Activated CD4-positive, alpha-beta T cell treated with anti-CD3 and anti-CD28 coated beads, Interleukin-2, amount 50 U/mL, for 1 hour (primary cell): ENCODE measurements around the gene C5AR1.
"Not testable (repeated sequence)": the region's sequence is repeated elsewhere in the genome, so short reads cannot be mapped to it uniquely, and the experiment has no call there.

Source experiments
- DNase-seq: peaks from one replicate; pipeline ENCODE4 v3.0.0-alpha.2; 2020

The C5AR1 gene

DNA sequence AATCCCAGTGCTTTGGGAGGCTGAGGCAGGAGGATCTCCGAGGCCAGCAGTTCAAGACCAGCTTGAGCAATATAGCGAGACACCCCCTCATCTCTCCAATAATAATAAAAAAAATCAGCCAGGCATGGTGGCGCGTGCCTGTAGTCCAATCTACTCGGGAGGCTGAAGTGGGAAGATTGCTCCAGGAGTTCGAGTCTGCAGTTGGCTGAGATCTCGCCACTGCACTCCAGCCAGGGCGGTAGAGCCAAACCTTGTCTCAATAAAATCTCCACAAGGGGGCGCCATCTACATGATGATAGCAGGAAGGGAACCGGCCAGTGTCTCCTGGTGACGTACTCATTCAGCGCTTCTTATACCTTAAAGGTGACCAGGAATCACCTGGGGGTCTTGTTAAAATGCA is 13.6 kb upstream of the C5AR1 start:
- DNase-seq = peak; percentile 71

DNA sequence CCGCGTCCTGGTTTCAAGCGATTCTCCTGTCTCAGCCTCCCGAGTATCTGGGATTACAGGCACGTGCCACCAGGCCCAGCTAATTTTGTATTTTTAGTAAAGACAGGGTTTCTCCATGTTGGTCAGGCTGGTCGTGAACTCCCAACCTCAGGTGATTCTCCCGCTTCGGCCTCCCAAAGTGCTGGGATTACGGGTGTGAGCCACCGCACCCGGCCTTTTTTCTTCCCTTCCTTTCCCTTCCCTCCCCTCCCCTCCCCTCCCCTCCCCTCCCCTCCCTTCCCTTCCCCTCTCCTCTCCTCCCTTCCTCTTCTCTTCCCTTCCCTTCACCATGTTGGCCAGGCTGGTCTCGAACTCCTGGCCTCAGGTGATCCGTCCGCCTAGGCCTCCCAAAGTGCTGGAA is 8.8 kb upstream of the C5AR1 start:
- not testable (repeated sequence) for DNase-seq

DNA sequence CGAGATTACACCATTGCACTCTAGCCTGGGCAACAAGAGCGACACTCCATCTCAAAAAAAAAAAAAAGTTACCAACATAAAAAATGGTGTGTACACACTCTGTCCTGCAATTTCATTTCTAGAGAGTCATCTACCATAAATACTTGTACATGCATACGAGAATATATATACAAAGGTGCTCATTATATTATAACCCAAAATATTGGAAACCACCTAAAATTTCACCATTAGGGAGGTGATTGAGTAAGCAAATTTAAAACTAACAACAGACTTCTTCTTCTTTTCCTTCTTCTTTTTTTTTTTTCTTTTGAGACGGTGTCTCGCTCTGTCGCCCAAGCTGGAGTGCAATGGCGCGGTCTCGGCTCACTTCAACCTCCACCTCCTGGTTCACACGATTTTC is 7.4 kb upstream of the C5AR1 start:
- DNase-seq = no peak

DNA sequence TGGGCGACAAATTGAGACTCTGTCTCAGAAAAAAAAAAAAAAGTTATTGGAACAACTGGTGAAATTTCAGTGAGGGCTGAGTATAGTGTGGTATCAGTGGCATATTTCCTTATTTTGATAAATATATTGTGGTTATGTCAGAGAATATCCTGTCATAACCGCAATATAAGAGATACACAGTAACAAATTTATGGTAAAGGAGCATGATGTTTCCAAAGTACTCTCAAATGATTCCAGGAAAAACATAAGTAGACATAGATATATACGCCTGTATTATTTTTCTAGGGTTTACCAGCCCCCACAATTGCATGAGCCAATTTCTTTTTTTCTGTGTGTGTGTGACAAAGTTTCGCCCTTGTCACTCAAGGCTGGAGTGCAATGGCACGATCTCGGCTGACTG is 5.7 kb upstream of the C5AR1 start:
- DNase-seq = no peak

DNA sequence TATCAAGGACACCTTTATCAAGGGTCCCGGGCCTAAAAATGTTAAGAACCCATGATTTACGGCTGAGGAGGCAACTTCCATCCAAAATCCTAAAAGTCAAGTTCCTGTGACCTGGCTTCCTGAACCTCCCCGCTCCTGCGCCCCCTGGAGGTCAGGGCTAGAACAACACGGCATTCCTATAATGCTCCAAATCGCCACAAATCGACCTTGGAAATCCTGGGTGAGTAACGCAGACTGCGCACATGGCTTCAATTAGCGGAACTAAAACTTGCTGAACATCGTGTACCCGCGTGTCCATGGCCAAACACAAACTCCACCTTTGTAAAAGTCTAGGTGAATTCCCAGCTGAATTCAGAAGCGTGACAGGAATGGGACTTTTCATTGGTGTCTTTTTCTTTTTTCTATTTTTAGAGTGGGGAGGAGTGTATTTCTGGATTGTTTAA is 4.3 kb upstream of the C5AR1 start:
- peak; percentile 55 for DNase-seq

DNA sequence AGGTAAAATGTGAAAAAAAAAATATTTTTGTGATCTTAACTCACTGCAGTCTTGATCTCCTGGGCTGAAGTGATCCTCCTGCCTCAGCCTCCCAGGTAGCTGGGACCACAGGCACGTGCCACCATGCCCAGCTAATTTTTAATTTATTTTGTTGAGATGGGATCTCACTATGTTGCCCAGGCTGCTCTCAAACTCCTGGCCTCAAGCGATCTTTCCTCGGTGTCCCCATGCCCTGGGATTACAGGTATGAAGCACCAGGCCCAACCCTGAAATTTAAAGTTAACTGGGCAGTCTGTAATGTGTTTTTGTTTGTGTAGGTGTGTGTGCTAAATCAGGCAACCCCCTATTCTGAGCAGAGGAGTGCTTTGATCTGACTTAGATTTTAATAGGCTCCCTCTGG is 3.4 kb upstream of the C5AR1 start:
- no peak for DNase-seq

DNA sequence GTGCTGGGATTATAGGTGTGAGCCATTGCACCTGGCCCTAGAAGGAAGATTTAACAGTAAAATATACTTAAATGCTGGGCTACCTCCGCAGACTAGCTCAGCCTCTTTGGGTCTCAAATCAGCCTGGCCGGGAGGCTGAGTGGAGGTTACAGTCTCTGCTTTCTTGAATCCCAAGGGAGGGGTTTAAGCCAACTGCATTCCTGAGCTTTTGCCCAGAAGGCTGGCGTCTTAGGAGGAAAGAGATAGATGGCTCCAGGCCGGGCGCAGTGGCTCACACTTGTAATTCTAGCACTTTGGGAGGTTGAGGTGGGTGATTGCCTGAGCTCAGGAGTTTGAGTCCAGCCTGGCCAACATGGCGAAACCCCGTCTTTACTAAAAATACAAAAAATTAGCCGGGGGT is 623 bp upstream of the C5AR1 start:
- no peak for DNase-seq

DNA sequence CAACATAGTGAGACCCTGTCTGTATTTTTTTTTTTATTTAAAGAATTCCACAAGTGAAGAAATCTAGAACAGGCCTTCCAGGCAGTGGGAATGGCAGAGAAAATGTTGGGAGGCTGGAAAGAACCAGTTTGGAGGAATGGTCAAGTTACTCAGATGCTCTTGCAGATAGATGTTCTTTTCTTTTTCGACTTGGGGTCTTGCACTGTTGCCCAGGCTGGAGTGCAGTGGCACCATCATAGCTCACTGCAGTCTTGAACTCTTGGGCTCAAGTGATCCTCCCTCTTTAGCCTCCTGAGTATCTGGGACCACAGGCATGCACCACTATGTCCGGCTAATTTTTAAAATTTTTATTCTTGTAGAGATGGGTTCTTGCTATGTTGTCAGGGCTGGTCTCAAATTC is 662 bp downstream of the C5AR1 start:
- DNase-seq = no peak

DNA sequence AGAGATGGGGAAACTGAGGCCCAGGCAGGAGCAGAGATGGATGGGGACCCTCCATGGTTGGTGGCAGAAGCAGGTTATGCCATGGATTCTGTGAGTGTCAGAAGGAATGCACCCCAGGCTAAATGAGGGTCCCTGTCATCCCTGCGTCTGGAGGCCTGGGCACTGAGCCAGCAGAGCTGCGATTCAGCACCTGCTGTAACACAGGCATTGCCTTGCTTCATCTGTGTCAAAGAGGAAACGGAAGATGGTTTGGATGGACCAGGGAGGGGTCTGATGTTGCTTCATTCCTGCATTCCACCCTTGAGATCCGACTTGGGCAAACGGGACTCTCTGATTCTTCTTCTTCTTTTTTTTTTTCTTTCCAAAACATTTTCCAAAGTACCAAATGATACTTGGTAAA is 1.2 kb downstream of the C5AR1 start:
- no peak for DNase-seq

DNA sequence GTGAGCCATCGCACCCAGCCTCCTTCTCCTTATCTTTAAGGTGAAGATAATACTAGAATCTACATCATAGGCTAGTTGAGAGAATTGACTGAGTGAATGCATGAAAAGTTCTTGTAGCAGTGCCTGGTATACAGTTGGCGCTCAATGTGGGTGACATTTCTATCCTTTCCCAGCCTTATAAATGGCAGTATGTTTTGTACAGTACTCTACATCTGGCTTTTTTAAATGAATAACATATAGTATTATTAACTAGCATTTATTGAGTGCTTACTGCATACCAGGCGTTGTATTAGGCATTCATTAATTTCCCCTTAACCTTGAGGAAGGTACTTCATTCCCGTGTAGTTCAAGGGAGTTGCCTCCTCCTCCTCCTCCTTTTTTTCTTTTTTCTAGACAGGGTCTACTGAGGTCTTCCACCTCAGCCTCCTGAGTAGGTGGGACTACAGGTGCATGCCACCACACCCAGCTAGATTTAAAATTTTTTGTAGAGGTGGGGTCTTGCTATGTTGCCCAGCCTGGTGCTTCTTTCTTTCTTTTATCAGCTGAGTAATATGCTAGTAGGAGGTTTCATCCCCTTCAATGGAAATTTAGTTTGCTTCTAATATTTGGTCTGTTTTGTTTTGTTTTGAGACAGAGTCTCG is 2.8 kb downstream of the C5AR1 start:
- DNase-seq = no peak

DNA sequence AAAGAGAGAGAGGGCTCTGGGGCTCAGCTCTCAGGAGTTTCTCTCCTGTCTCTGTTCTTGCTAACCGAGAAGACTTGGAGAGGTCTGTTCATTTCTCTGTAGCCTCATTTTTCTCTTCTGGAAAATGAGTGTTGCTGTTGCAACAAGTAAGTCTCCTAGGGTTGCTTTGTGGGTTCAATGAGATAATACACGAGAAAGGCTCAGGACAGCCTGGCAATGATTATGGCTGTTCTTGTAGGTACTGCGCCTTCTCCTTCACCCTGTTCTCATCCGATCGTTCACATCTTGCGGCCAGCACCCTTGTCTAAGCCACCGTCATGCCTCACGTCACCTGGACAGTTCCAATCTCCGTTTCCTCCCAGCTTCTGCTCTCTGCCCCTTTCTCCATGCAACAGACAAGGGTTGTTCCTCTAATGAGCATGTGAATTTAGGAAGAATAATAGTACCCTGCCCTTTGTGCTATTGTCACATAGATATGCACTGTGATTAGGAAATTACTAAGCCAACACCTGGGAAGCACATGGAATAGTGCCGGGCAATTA is 4.2 kb downstream of the C5AR1 start:
- no peak for DNase-seq

DNA sequence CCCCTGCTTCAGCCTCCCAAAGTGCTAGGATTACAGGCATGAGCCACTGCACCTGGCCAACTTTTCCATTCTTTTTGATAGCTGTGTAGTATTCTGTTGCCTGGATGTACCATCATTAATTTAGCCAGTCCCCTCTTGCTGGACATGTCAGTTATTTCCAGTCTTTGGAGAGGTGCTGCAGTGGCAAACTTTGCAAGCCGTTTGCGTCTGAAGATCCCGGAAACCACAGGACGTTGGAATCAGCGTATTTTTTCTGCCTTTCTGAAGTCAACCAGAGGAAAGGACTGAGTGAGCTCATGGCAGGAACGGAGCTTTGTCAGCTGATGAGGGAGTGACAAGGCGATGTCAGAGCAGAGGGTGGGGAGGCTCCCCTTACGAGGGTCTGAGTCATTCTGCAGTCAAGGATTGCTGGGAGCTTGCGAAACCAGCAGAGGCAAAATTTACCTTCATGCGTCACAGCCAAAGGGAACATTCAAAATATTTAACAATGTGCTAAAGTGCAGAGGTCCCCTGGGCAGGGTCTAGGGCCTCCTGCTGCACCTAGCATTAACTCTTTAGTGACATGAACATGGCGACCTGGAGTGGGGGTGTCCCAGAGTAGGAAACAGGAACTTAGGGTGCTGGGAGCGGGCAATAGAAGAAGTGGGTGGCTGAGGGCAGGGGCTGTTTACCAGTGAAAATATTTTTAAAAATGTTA is 5.6 kb downstream of the C5AR1 start:
- DNase-seq = no peak

DNA sequence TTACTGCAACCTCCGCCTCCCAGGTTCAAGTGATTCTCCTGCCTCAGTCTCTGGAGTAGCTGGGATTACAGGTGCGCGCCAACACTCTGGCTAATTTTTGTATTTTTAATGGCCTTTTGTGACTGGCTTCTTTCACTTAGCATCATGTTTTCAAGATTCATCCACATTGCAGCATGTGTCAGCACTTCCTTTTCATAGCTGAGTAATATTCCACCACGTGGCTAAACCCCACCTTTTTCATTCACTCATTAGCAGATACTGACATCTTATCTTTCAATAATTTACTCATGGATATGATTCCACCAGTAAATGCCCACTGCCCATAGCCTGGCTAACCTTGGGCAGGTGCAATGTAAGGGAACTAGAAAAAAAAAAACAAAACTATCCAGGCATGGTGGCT is 6.9 kb downstream of the C5AR1 start:
- no peak for DNase-seq

DNA sequence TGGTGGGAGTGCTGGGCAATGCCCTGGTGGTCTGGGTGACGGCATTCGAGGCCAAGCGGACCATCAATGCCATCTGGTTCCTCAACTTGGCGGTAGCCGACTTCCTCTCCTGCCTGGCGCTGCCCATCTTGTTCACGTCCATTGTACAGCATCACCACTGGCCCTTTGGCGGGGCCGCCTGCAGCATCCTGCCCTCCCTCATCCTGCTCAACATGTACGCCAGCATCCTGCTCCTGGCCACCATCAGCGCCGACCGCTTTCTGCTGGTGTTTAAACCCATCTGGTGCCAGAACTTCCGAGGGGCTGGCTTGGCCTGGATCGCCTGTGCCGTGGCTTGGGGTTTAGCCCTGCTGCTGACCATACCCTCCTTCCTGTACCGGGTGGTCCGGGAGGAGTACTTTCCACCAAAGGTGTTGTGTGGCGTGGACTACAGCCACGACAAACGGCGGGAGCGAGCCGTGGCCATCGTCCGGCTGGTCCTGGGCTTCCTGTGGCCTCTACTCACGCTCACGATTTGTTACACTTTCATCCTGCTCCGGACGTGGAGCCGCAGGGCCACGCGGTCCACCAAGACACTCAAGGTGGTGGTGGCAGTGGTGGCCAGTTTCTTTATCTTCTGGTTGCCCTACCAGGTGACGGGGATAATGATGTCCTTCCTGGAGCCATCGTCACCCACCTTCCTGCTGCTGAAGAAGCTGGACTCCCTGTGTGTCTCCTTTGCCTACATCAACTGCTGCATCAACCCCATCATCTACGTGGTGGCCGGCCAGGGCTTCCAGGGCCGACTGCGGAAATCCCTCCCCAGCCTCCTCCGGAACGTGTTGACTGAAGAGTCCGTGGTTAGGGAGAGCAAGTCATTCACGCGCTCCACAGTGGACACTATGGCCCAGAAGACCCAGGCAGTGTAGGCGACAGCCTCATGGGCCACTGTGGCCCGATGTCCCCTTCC is 10.5 kb downstream of the C5AR1 start:
- no peak for DNase-seq

DNA sequence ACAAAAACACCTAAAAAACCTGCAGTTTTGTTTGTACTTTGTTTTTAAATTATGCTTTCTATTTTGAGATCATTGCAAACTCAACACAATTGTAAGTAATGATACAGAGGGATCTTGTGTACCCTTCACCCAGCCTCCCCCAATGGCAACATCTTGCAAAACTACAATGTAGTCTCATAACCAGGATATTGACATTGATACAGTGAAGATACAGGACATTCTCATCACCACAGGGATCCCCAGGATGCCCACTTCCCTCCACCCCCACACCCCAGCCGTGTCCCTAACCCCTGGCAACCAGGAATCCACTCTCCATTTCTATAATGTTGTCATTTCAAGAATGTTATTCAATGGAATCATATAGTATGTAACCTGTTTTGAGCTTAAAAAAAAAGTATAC is 12.0 kb downstream of the C5AR1 start:
- DNase-seq = no peak

DNA sequence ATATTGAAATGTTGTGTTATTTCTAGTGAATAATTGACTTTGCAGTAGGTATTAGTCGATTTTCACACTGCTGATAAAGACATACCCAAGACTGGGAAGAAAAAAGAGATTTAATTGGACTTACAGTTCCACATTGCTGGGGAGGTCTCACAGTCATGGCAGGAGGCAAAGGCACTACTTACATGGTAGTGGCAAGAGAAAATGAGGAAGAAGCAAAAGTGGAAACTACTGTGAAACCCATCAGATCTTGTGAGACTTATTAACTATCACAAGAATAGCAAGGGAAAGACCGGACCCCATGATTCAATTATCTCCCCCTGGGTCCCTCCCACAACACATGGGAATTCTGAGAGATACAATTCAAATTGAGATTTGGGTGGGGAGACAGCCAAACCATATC is 12.4 kb downstream of the C5AR1 start:
- no peak for DNase-seq

DNA sequence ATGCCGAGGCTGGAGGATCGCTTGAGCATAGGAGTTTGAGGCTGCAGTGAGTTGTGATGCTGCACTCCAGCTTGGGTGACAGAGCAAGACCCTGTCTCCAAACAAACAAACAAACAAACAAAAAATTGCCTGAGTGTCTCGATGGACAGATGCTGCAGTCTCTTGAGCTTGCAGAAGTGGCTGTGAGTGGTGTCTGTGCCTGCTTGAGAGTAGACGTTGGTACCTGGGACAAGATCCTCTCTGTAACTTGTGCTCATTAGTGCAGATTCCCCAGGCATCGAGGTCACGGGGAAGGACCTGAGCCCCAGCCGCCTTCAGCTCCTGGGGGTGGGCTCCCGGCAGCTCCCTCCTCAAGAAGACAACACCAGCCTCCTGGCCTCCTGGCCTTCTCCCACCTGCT is 13.7 kb downstream of the C5AR1 start:
- DNase-seq = no peak

DNA sequence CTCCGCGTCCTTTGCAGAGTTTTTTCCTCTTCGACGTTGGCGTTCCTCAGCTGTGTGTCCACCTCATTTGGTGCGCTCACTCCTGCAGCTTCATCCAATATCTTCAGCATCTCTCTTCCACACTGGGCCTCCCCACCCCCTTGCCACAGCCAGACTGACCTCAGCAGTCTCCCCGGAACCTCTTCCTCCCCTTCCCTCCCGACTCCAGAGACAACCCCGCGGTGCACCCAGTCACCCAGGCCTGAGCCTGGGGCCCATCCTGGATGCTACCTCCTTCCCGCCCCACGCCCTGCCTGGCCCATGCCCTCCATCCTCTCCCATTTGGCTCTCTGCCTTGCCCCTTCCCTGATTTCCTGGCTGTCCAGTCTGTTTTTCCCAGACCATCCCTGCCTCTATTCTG is 14.2 kb downstream of the C5AR1 start:
- DNase-seq = no peak

DNA sequence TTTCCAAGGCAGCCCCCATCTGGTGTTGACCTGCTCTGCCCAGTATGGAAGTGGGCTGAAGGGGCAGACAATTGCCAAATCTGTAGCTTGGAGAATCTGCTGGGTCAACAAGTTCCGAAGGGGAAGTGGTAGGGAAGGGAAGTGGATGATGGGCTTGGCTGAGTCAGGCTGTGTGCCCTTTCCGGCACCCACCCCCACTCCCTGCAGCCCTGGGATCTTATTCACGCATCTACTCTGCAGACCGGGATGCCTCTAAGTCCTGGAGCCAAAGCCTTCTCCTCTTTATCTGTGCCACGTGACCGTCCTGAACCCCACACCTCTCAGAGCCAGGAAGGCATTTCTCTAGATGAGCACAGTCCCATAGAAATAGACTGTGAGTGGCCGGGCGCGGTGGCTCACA is 14.8 kb downstream of the C5AR1 start:
- DNase-seq = no peak

DNA sequence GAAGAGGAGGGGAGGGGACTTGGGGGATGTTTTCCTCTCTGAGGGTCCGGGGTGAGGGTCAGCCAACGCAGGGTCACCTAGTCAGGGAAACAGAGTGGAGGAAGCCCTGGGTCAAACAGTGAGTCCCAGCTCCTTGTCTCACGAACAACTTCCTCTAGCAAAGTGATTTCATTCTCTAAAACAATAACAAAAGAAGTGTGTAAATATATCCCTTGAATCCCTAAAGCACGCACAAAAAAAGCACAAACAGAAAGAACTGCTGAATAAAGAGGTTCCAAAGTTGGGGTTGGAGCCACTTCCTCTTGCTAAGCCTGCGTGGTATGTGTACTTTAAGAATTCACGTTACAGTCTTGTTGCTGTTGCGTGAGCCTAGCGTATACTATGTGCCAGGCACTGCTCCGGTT is 20.8 kb downstream of the C5AR1 start:
- DNase-seq = no peak

DNA sequence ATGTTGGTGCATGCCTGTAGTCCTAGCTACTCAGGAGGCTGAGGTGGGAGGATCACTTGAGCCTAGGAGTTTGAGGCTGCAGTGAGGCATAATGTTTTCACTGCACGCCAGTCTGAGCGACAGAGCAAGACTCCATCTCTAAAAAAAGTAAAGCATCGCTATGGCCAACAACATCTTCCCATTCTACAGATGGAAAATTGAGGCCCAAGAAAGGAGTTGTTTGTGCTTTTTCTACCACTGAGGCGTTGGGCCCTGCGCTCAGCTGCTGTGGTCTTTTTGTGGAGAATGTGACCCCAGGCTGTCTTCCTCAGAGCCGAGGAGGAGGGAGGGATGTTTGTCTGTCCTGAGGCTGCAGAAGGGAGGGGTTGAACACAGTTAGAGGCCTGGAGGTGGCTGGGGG is 21.8 kb downstream of the C5AR1 start:
- DNase-seq = no peak

DNA sequence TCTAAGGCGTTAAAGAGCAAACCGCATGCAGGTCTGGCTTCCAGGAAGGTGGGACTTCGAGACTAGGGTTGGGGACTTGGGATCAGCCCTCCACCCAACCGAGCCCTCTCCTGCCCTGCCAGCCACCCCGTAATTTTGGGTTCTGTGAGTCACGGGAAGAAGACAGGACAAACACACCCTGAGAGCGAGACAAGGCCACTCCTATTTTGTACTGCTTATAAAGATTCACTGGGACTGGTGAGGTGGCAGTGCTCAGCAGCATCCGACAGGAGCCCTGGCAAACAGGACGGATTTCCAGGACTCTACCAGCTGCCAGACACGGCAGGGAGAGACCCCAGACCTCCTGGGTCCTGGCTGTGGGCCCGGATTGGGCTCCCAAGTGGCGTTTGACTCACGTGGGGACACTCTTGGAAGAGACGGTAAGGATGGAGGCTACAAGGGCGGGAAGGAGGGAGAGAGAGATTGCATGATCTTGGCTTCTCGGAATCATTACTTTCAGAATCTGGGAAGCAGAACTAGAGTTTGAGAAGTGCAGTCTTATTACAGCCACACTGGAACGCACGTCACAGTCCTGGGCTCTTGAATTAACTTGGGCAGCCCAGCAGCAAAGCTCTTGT is 22.4 kb downstream of the C5AR1 start, which contains the start of gene C5AR2:
TSS of gene C5AR2 (plus strand) at position 245 of the 617 bp plus-strand sequence. CDS start 8,625 bp downstream, outside the sequence.
- no peak for DNase-seq
